Measurements from ENCODE around the gene CST5.

GRCh38 chr20:23923891-23924435, 44.4 kb upstream of the CST5 start:
- TF ChIP-seq FOS (IDR thresholded peaks at IDR 0.05; ENCODE audit: borderline replicate concordance, insufficient read depth, low read length), result no peak
- TF ChIP-seq EZH2 (IDR thresholded peaks at IDR 0.05; ENCODE audit: borderline replicate concordance, low read depth, low read length, severe bottlenecking), result no peak
- TF ChIP-seq CTCF (IDR thresholded peaks at IDR 0.05; ENCODE audit: extremely low read depth in 1 of 2, insufficient read depth in 1 of 2, low read depth in 1 of 2, low read length in 2 of 2), result no peak
- TF ChIP-seq GATA2 (IDR thresholded peaks at IDR 0.05; ENCODE audit: insufficient read depth, insufficient read length, low read depth, low read length), result no peak
- TF ChIP-seq MAX (IDR thresholded peaks at IDR 0.05; ENCODE audit: insufficient read depth, insufficient read length), result no peak
- TF ChIP-seq POLR2AphosphoS5 (IDR thresholded peaks at IDR 0.05; ENCODE audit: insufficient read depth, low read depth, low read length), result no peak

All from endothelial cell of umbilical vein (primary cell).